Gastrocnemius medialis (tissue), 4 donors: Measurements from ENCODE around the gene ANKRD33B. TPM values are rescaled to one million over a fixed set of nuclear protein-coding genes. Genes with fewer than 3 reads are reported as not detected.

Experiments
- ATAC-seq, 2 donors: fragments of 150-250 bp; one replicate each; pipeline ENCODE4 v1.9.1; 2016
- DNase-seq, 2 donors: peaks; one replicate each; pipeline ENCODE4 v3.0.0-alpha.2; 2019
- H3K27ac ChIP-seq, 4 donors: fragments of 200-600 bp; sonication (generic); 1 replicate in 1 of 4; 2 replicates in 3 of 4; pipeline ENCODE4 v1.5.1; 2016 to 2018; ENCODE audit warnings: mild to moderate bottlenecking in 2 of 4, moderate library complexity in 1 of 4
- H3K27me3 ChIP-seq, 3 donors: fragments of 200-600 bp; sonication (generic) in 2 of 3; 1 replicate in 1 of 3; 2 replicates in 2 of 3; pipeline versions ENCODE4 v1.5.1 to v1.6.0; 2016 to 2019; ENCODE audit warnings: mild to moderate bottlenecking in 1 of 3, moderate library complexity in 1 of 3
- H3K36me3 ChIP-seq, 2 donors: fragments of 200-600 bp; sonication (generic) in 1 of 2; one replicate each; pipeline ENCODE4 v1.5.1; 2017 to 2018
- H3K4me1 ChIP-seq, 2 donors: fragments of 200-600 bp; sonication (generic) in 1 of 2; one replicate each; pipeline ENCODE4 v1.5.1; 2016 to 2017; ENCODE audit warnings: mild to moderate bottlenecking in 2 of 2
- H3K4me3 ChIP-seq, 4 donors: fragments of 200-600 bp; sonication (generic) in 3 of 4; 1 replicate in 1 of 4; 2 replicates in 3 of 4; pipeline ENCODE4 v1.5.1; 2016 to 2019; ENCODE audit warnings: mild to moderate bottlenecking in 2 of 4
- H3K9me3 ChIP-seq, 3 donors: fragments of 200-600 bp; sonication (generic) in 2 of 3; 1 replicate in 1 of 3; 2 replicates in 2 of 3; pipeline ENCODE4 v1.5.1; 2016 to 2019
- CTCF ChIP-seq, 5 experiments: fragments of 450-650 bp in 3 of 5; fragments of 200-600 bp in 2 of 5; sonication (generic) in 2 of 5; IDR thresholded peaks in 4 of 5; conservative IDR thresholded peaks in 1 of 5; 1 replicate in 4 of 5; 2 replicates in 1 of 5; pipeline ENCODE4 v1.5.1; 2016 to 2019; ENCODE audit warnings: antibody characterized with exemption in 5 of 5, mild to moderate bottlenecking in 3 of 5, moderate library complexity in 3 of 5
- POLR2A ChIP-seq, 2 donors: fragments of 450-650 bp; IDR thresholded peaks; one replicate each; pipeline ENCODE4 v1.6.1; 2017; ENCODE audit warnings: antibody characterized with exemption in 2 of 2, mild to moderate bottlenecking in 2 of 2, moderate library complexity in 2 of 2
- in situ Hi-C, 4 donors: fragments of 200-750 bp; cut with MboI; loops; one replicate each; pipeline versions ENCODE4 v1.15.0 to v1.8.0; 2017; ENCODE audit warnings: low sequenced_read_pairs in 4 of 4
- intact Hi-C: fragments of 100-400 bp; cut with DNase I; formaldehyde crosslinking; loops from one replicate; pipeline ENCODE4 v1.15.1; 2023; ENCODE audit warnings: low total_unique reads
- total RNA-seq, 4 donors: library from RNA; depleted of rRNA; stranded (reverse); fragments of >200 nt; gene quantifications; one replicate each; pipeline versions ENCODE4 v1.1.0 to v1.2.3, GENCODE V29; 2016

Gene ANKRD33B
- total RNA-seq, 4 donors from 2014 or later: 2.2 to 38.9 (median 15.1) TPM

GRCh38 chr5:10556893-10557746, 6.8 kb upstream of the ANKRD33B start:
- intact Hi-C loops: no loop called here
- Histone ChIP-seq H3K36me3 (no peaks in the 10 kb centered on the region), H3K27ac (no peak overlapping the region), H3K4me3 (no peak overlapping the region), H3K4me1 (no peaks in the 10 kb centered on the region), H3K27me3 (peaks cover 0 to 5% (median 0%) of the 10 kb centered on the region in 3 donors), H3K9me3 (no peaks in the 10 kb centered on the region)
- ATAC-seq (no peak), DNase-seq (no peak)
- in situ Hi-C loops: no loop called here
- TF ChIP-seq CTCF (IDR thresholded peaks at IDR 0.05 in 4 of 5, conservative IDR thresholded peaks at IDR 0.05 in 1 of 5): no peak
- no peak for TF ChIP-seq POLR2A (IDR thresholded peaks at IDR 0.05)

GRCh38 chr5:10559151-10559550, 4.7 kb upstream of the ANKRD33B start:
- Histone ChIP-seq H3K9me3 (no peaks in the 10 kb centered on the region), H3K4me1 (no peaks in the 10 kb centered on the region), H3K4me3 (no peak overlapping the region), H3K27ac (no peak overlapping the region), H3K36me3 (no peaks in the 10 kb centered on the region), H3K27me3 (peaks cover 0 to 12% (median 12%) of the 10 kb centered on the region in 3 donors)
- DNase-seq (no peak), ATAC-seq (no peak)
- intact Hi-C loops: no loop called here
- in situ Hi-C loops: no loop called here
- TF ChIP-seq CTCF (IDR thresholded peaks at IDR 0.05 in 4 of 5, conservative IDR thresholded peaks at IDR 0.05 in 1 of 5): no peak
- no peak for TF ChIP-seq POLR2A (IDR thresholded peaks at IDR 0.05)

GRCh38 chr5:10559871-10560270, 4.0 kb upstream of the ANKRD33B start:
- no peak overlapping the region for H3K4me3 ChIP-seq
- H3K27ac ChIP-seq: no peak overlapping the region
- intact Hi-C loops: loop anchor here (5.0 kb wide), 1 partner anchor 118 kb away; the partner anchor contains the start of gene ROPN1L
- H3K4me1 ChIP-seq: peaks cover 0 to 4% of the 10 kb centered on the region in 2 donors
- TF ChIP-seq CTCF (IDR thresholded peaks at IDR 0.05 in 4 of 5, conservative IDR thresholded peaks at IDR 0.05 in 1 of 5) (no peak), POLR2A (IDR thresholded peaks at IDR 0.05) (no peak)
- DNase-seq (no peak), ATAC-seq (no peak)
- peaks cover 0 to 17% (median 12%) of the 10 kb centered on the region in 3 donors for H3K27me3 ChIP-seq
- in situ Hi-C loops: no loop called here
- no peaks in the 10 kb centered on the region for H3K36me3 ChIP-seq
- H3K9me3 ChIP-seq: no peaks in the 10 kb centered on the region

- no peak for TF ChIP-seq CTCF (IDR thresholded peaks at IDR 0.05 in 4 of 5, conservative IDR thresholded peaks at IDR 0.05 in 1 of 5)
- TF ChIP-seq POLR2A (IDR thresholded peaks at IDR 0.05): no peak
- Histone ChIP-seq H3K27me3 (peaks cover 9 to 17% (median 15%) of the 10 kb centered on the region in 3 donors), H3K27ac (peak overlapping the region in 2 of 4 donors; percentile 70), H3K9me3 (no peaks in the 10 kb centered on the region), H3K36me3 (no peaks in the 10 kb centered on the region), H3K4me3 (no peak overlapping the region), H3K4me1 (peaks cover 0 to 24% of the 10 kb centered on the region in 2 donors)
- no peak for DNase-seq
- ATAC-seq: no peak
- in situ Hi-C loops (no loop called here), intact Hi-C loops (loop anchor here (5.0 kb wide), 1 partner anchor 120 kb away; the partner anchor contains the start of gene ROPN1L)
These were observed 1.4 kb upstream of the ANKRD33B start for GRCh38 chr5:10562201-10563109.
